HG02870 (cell line): ENCODE data around the gene BSN.

Experiments used
- ATAC-seq: cut with Tn5 transposase; IDR thresholded peaks from one replicate; pipeline ENCODE4 v1.9.1; 2021; ENCODE audit warnings: mild to moderate bottlenecking, moderate library complexity; ENCODE audit not compliant: unreplicated experiment

BSN gene

GRCh38 chr3:49626101-49626581 is 71.9 kb downstream of the BSN start:
- ATAC-seq: no peak

GRCh38 chr3:49626796-49627195 is 72.5 kb downstream of the BSN start:
- ATAC-seq: no peak

- ATAC-seq: no peak
Observed at GRCh38 chr3:49627634-49628033, 73.4 kb downstream of the BSN start.

- no peak for ATAC-seq
Observed at GRCh38 chr3:49628249-49628648, 74.0 kb downstream of the BSN start.

GRCh38 chr3:49629451-49629850 is 75.2 kb downstream of the BSN start:
- no peak for ATAC-seq

- ATAC-seq: no peak
Observed at GRCh38 chr3:49629866-49630265, 75.6 kb downstream of the BSN start.

GRCh38 chr3:49630784-49631183 is 76.5 kb downstream of the BSN start:
- no peak for ATAC-seq

- no peak for ATAC-seq
Observed at GRCh38 chr3:49634736-49635135, 80.5 kb downstream of the BSN start.

GRCh38 chr3:49636883-49637609 is 82.8 kb downstream of the BSN start:
- no peak for ATAC-seq

- ATAC-seq: no peak
Observed at GRCh38 chr3:49638445-49638844, 84.2 kb downstream of the BSN start.

GRCh38 chr3:49639551-49639950 is 85.3 kb downstream of the BSN start:
- ATAC-seq: no peak

GRCh38 chr3:49641292-49641691 is 87.0 kb downstream of the BSN start:
- no peak for ATAC-seq

GRCh38 chr3:49641921-49642707 is 87.8 kb downstream of the BSN start:
- ATAC-seq: no peak

GRCh38 chr3:49642708-49643145 is 88.5 kb downstream of the BSN start:
- no peak for ATAC-seq

GRCh38 chr3:49644684-49645083 is 90.4 kb downstream of the BSN start:
- ATAC-seq: no peak

- ATAC-seq: no peak
Observed at GRCh38 chr3:49646236-49646635, 92.0 kb downstream of the BSN start.

GRCh38 chr3:49647741-49648140 is 93.5 kb downstream of the BSN start:
- no peak for ATAC-seq

GRCh38 chr3:49648354-49649019 is 94.2 kb downstream of the BSN start:
- ATAC-seq: no peak

GRCh38 chr3:49649576-49649975 is 95.3 kb downstream of the BSN start:
- no peak for ATAC-seq

- ATAC-seq: no peak
Observed at GRCh38 chr3:49650177-49650576, 95.9 kb downstream of the BSN start.

- ATAC-seq: no peak
Observed at GRCh38 chr3:49650637-49651036, 96.4 kb downstream of the BSN start.
